Measurements from ENCODE around the gene USO1.
"Not testable (repeated sequence)": the region's sequence is repeated elsewhere in the genome, so short reads cannot be mapped to it uniquely, and the experiment has no call there.

USO1 gene

GRCh38 chr4:75710246-75710645, 14.1 kb upstream of the USO1 start:
- DNase-seq (ENCODE audit: low read depth, low spot score): no peak

- DNase-seq (ENCODE audit: low read depth, low spot score): no peak
Measured at GRCh38 chr4:75714011-75714410, 10.4 kb upstream of the USO1 start.

- DNase-seq (ENCODE audit: low read depth, low spot score): no peak
Measured at GRCh38 chr4:75714704-75715103, 9.7 kb upstream of the USO1 start.

- DNase-seq (ENCODE audit: low read depth, low spot score): no peak
Measured at GRCh38 chr4:75715105-75715799, 9.1 kb upstream of the USO1 start.

- not testable (repeated sequence) for DNase-seq (ENCODE audit: low read depth, low spot score)
Measured at GRCh38 chr4:75716054-75716453, 8.3 kb upstream of the USO1 start.

GRCh38 chr4:75717408-75717807, 7.0 kb upstream of the USO1 start:
- DNase-seq (ENCODE audit: low read depth, low spot score): no peak

GRCh38 chr4:75718529-75718928, 5.8 kb upstream of the USO1 start:
- DNase-seq (ENCODE audit: low read depth, low spot score): no peak

- no peak for DNase-seq (ENCODE audit: low read depth, low spot score)
Measured at GRCh38 chr4:75722417-75722816, 2.0 kb upstream of the USO1 start.

- no peak for DNase-seq (ENCODE audit: low read depth, low spot score)
Measured at GRCh38 chr4:75723163-75724065, 963 bp upstream of the USO1 start.

- DNase-seq (ENCODE audit: low read depth, low spot score): no peak
Measured at GRCh38 chr4:75724867-75725724, 719 bp downstream of the USO1 start.

- not testable (repeated sequence) for DNase-seq (ENCODE audit: low read depth, low spot score)
Measured at GRCh38 chr4:75725942-75726538, 1.7 kb downstream of the USO1 start.

- DNase-seq (ENCODE audit: low read depth, low spot score): no peak
Measured at GRCh38 chr4:75726577-75726976, 2.2 kb downstream of the USO1 start.

GRCh38 chr4:75727073-75727472, 2.7 kb downstream of the USO1 start:
- no peak for DNase-seq (ENCODE audit: low read depth, low spot score)

- DNase-seq (ENCODE audit: low read depth, low spot score): no peak
Measured at GRCh38 chr4:75729836-75730235, 5.5 kb downstream of the USO1 start.

- DNase-seq (ENCODE audit: low read depth, low spot score): no peak
Measured at GRCh38 chr4:75733369-75733768, 9.0 kb downstream of the USO1 start.

GRCh38 chr4:75735525-75735924, 11.1 kb downstream of the USO1 start:
- no peak for DNase-seq (ENCODE audit: low read depth, low spot score)

- DNase-seq (ENCODE audit: low read depth, low spot score): no peak
Measured at GRCh38 chr4:75736862-75737261, 12.5 kb downstream of the USO1 start.

- DNase-seq (ENCODE audit: low read depth, low spot score): no peak
Measured at GRCh38 chr4:75737398-75737797, 13.0 kb downstream of the USO1 start.

- no peak for DNase-seq (ENCODE audit: low read depth, low spot score)
Measured at GRCh38 chr4:75741027-75741426, 16.6 kb downstream of the USO1 start.

GRCh38 chr4:75742451-75742850, 18.1 kb downstream of the USO1 start:
- no peak for DNase-seq (ENCODE audit: low read depth, low spot score)

- DNase-seq (ENCODE audit: low read depth, low spot score): no peak
Measured at GRCh38 chr4:75745161-75745560, 20.8 kb downstream of the USO1 start.

All from brain pericyte (primary cell).